Thymus (tissue), 11 donors: ENCODE data around the gene DTX3. TPM values are rescaled to one million over a fixed set of nuclear protein-coding genes. Genes with fewer than 3 reads are reported as not detected.
"Not testable (repeated sequence)": the region's sequence is repeated elsewhere in the genome, so short reads cannot be mapped to it uniquely, and the experiment has no call there.

Experiments used
- DNase-seq, 9 donors: peaks; one replicate each; pipeline ENCODE4 v3.0.0-alpha.2; 2013; ENCODE audit warnings: low spot score in 9 of 9, low read depth in 6 of 9, missing footprints in 1 of 9
- H3K27ac ChIP-seq, 2 donors: one replicate each; pipeline ENCODE4 v1.5.1; 2013; ENCODE audit warnings: control low read depth in 1 of 2, low read depth in 1 of 2, low read length in 1 of 2, mild to moderate bottlenecking in 1 of 2, moderate library complexity in 1 of 2
- H3K27me3 ChIP-seq, 2 donors: one replicate each; pipeline ENCODE4 v1.5.1; 2013; ENCODE audit warnings: low read length in 1 of 2; ENCODE audit not compliant: control insufficient read depth in 2 of 2, insufficient read depth in 1 of 2
- H3K36me3 ChIP-seq, 2 donors: one replicate each; pipeline ENCODE4 v1.5.1; 2013; ENCODE audit warnings: low read length in 1 of 2, mild to moderate bottlenecking in 1 of 2, moderate library complexity in 1 of 2; ENCODE audit not compliant: control insufficient read depth in 2 of 2, insufficient read depth in 2 of 2
- H3K4me1 ChIP-seq, 2 donors: one replicate each; pipeline ENCODE4 v1.5.1; 2013; ENCODE audit warnings: low read length in 2 of 2; ENCODE audit not compliant: control insufficient read depth in 2 of 2, insufficient read depth in 2 of 2
- H3K4me3 ChIP-seq, 2 donors: one replicate each; pipeline ENCODE4 v1.5.1; 2013; ENCODE audit warnings: low read length in 2 of 2, control low read depth in 1 of 2, mild to moderate bottlenecking in 1 of 2
- H3K9me3 ChIP-seq, 2 donors: one replicate each; pipeline ENCODE4 v1.5.1; 2013; ENCODE audit warnings: low read length in 1 of 2, mild to moderate bottlenecking in 1 of 2; ENCODE audit not compliant: control insufficient read depth in 2 of 2, insufficient read depth in 1 of 2
- WGBS: extraction: QIAGEN DNeasy Blood & Tissue Kit; methylation state at CpG from one replicate; pipeline ENCODE4 v1.1.7; 2013; 5-methylcytosine and 5-hydroxymethylcytosine counted together
- polyA plus RNA-seq: library from polyadenylated mRNA; stranded (reverse); fragments of 200-250 nt; gene quantifications from one replicate; pipeline ENCODE4 v1.2.3, GENCODE V29; 2013
- total RNA-seq: library from RNA; stranded (reverse); fragments of 120-200 nt; gene quantifications from one replicate; pipeline ENCODE4 v1.2.4, GENCODE V29; 2013
- donor health status: healthy.

The DTX3 gene
- total and polyA plus RNA-seq, 2 donors, result 16.6 to 36.8 TPM

- Histone ChIP-seq H3K9me3 (no peaks in the 10 kb centered on the region), H3K27me3 (peaks cover 0 to 27% of the 10 kb centered on the region in 2 donors), H3K4me3 (no peak overlapping the region), H3K27ac (no peak overlapping the region), H3K36me3 (no peaks in the 10 kb centered on the region), H3K4me1 (no peaks in the 10 kb centered on the region)
- WGBS, result 95% methylated on average over 18 of the region's 18 CpGs
- no peak for DNase-seq
These were observed 34.8 kb upstream of the DTX3 start for GRCh38 chr12:57569858-57570257.

GRCh38 chr12:57570438-57570837 lies 34.2 kb upstream of the DTX3 start:
- H3K27ac ChIP-seq, H3K4me3 ChIP-seq, H3K4me1 ChIP-seq, H3K36me3 ChIP-seq, DNase-seq, H3K9me3 ChIP-seq: not testable (repeated sequence)
- H3K27me3 ChIP-seq, result peaks cover 0 to 31% of the 10 kb centered on the region in 2 donors
- WGBS, result 94% methylated on average over 13 of the region's 13 CpGs

- Histone ChIP-seq H3K36me3 (no peaks in the 10 kb centered on the region), H3K4me1 (no peaks in the 10 kb centered on the region), H3K27ac (no peak overlapping the region), H3K27me3 (peaks cover 0 to 43% of the 10 kb centered on the region in 2 donors), H3K4me3 (no peak overlapping the region), H3K9me3 (no peaks in the 10 kb centered on the region)
- WGBS, result 94% methylated on average over 12 of the region's 12 CpGs
- no peak for DNase-seq
These were observed 32.5 kb upstream of the DTX3 start for GRCh38 chr12:57571926-57572762.

- 91% methylated on average over 10 of the region's 10 CpGs for WGBS
These were observed 29.8 kb upstream of the DTX3 start for GRCh38 chr12:57574795-57575194.

GRCh38 chr12:57575771-57576612 lies 28.6 kb upstream of the DTX3 start:
- no peak for DNase-seq
- no peaks in the 10 kb centered on the region for H3K36me3 ChIP-seq

More at GRCh38 chr12:57574795-57575194, 29.8 kb upstream of the DTX3 start:
- Histone ChIP-seq H3K27ac (no peak overlapping the region), H3K4me3 (no peak overlapping the region), H3K4me1 (no peaks in the 10 kb centered on the region), H3K36me3 (no peaks in the 10 kb centered on the region), H3K9me3 (no peaks in the 10 kb centered on the region), H3K27me3 (peaks cover 0 to 50% of the 10 kb centered on the region in 2 donors)
- no peak for DNase-seq

GRCh38 chr12:57576613-57577160 lies 27.9 kb upstream of the DTX3 start:
- no peak overlapping the region for H3K4me3 ChIP-seq
- H3K36me3 ChIP-seq, result no peaks in the 10 kb centered on the region
- DNase-seq, result no peak
- 94% methylated on average over 9 of the region's 9 CpGs for WGBS
- no peaks in the 10 kb centered on the region for H3K4me1 ChIP-seq
- no peak overlapping the region for H3K27ac ChIP-seq
- H3K27me3 ChIP-seq, result peaks cover 0 to 60% of the 10 kb centered on the region in 2 donors
- H3K9me3 ChIP-seq, result no peaks in the 10 kb centered on the region

More at GRCh38 chr12:57575771-57576612, 28.6 kb upstream of the DTX3 start:
- Histone ChIP-seq H3K9me3 (no peaks in the 10 kb centered on the region), H3K4me3 (no peak overlapping the region), H3K27me3 (peaks cover 0 to 58% of the 10 kb centered on the region in 2 donors), H3K4me1 (no peaks in the 10 kb centered on the region), H3K27ac (no peak overlapping the region)
- 95% methylated on average over 12 of the region's 12 CpGs for WGBS

GRCh38 chr12:57577981-57578758 lies 26.5 kb upstream of the DTX3 start:
- DNase-seq, result no peak
- Histone ChIP-seq H3K9me3 (no peaks in the 10 kb centered on the region), H3K27ac (no peak overlapping the region), H3K27me3 (peaks cover 0 to 67% of the 10 kb centered on the region in 2 donors), H3K36me3 (no peaks in the 10 kb centered on the region), H3K4me3 (no peak overlapping the region), H3K4me1 (no peaks in the 10 kb centered on the region)
- 96% methylated on average over 12 of the region's 12 CpGs for WGBS

GRCh38 chr12:57579011-57579410 lies 25.6 kb upstream of the DTX3 start:
- Histone ChIP-seq H3K4me3 (no peak overlapping the region), H3K27me3 (peaks cover 0 to 74% of the 10 kb centered on the region in 2 donors), H3K4me1 (no peaks in the 10 kb centered on the region), H3K9me3 (no peaks in the 10 kb centered on the region), H3K27ac (no peak overlapping the region), H3K36me3 (no peaks in the 10 kb centered on the region)
- 96% methylated on average over 2 of the region's 2 CpGs for WGBS
- no peak for DNase-seq
